Stimulated activated CD4-positive, alpha-beta T cell treated with anti-CD3 and anti-CD28 coated beads, Interleukin-1b, Interleukin-23, amount 100 ng/mL, for 48 hours (primary cell): ENCODE measurements around the gene RHPN2.

ENCODE experiments used
- DNase-seq: peaks from one replicate; pipeline ENCODE4 v3.0.0-alpha.2; 2020

RHPN2 gene

DNA sequence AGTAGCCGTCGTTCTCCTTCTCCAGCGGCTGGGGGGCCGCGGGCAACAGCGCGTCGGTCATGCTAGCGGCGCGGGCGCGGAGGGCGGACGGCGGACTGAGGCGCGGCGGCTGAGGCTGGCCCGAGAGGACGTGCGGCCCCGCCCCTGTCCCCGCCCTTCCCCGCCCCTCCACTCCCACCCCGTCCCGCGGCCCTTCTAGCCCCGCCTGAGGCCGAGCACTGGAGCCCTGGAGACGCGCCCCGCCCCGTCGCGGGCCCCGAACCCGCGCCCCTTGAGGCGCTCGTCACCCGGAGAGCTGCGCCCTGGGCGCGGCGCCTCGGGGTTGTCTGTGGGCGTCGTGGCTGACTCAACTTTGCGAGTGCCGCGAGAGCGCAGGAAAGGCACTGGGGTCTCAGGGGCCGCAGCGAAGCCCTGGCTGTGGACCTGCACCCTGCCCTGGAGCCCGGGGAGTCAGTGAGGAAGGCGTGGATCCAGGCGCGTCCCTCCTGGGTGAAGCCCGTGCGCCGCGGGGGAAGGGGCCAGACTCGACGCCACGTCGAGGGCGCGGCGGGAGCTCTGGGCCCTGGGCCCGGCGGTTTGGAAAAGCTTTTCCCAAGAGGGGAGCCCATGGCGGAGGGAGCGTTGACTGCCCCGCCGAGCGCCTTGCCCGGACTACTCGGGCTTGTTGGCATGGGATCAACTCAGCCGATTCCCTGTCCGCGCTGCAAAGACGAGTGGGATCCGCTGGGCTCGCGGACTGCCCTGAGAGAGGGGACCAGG is at the start of gene RHPN2:
Gene RHPN2 (minus strand): TSS at position 97 of the 759 bp plus-strand sequence. CDS start 36 bp downstream, at position 61.
- peak; percentile 68 for DNase-seq

DNA sequence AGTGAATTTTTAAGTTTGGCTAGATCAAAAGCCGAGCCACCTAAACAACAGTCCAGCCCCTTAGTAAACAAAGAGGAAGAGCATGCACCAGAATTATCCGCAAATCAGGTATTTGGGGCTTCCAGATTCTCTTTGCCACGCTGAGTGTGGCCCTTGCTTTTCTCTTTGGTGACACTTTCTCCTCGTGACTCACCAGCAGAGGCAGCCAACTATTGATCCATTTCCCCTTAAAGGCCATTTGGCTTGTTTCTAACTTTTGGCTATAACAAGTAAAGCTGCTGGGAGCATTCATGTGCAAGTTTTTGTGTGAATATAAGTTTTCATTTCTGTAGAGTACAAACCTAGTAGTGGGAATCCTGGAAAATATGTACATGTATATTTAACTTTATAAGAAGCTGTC is 49.6 kb upstream of the RHPN2 start:
- DNase-seq: no peak

DNA sequence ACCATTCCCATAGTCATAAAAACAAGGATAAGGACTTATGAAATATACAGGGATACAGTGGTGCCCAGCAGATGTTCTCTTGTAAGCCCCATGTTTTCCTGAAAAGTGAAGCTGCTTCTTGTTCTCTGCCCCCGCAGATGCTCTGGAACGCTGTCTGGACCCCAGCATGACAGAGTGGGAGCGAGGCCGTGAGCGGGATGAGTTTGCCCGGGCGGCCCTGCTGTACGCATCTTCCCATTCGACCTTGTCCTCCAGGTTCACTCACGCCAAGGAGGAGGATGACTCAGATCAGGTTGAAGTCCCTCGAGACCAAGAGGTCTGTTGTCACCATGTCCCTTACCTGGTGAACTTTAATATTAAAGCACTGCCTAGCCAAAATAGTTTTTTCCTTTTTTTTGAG is 46.9 kb upstream of the RHPN2 start:
- no peak for DNase-seq

DNA sequence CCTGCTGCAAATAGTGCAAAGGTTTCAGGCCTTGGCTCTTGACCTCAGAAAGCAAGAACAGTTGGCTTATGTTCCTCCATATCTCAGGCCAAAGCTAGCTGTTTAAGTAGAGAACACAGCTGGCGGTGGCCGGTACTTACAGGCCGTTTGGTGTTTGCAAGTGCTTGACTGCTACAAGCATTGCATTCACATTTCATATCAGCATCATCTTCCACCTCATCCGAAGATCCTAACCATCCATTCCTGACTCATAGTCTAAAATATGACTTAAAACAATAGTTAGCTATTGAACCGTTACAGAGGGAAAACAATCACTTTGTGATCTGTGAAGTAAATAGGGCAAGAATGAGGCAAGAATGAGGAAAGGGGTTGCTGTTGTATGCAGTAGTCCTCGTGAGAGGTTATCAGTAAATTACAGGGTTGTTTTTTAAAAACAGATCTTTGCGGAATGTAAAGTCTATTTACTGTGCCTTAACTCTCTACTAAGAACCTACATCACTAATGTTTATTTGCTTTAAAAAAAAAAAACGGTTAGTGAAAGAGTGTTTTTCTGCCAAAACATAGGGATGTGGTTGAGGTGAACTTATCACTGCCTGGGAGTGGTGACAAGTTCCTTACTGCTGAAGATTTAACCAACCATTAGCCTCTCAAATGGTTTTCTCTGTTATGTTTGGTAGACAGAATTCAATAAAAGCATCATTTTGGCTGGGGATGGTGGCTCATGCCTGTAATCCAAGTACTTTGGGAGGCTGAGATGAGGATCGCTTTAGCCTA is 45.6 kb upstream of the RHPN2 start:
- DNase-seq: no peak

DNA sequence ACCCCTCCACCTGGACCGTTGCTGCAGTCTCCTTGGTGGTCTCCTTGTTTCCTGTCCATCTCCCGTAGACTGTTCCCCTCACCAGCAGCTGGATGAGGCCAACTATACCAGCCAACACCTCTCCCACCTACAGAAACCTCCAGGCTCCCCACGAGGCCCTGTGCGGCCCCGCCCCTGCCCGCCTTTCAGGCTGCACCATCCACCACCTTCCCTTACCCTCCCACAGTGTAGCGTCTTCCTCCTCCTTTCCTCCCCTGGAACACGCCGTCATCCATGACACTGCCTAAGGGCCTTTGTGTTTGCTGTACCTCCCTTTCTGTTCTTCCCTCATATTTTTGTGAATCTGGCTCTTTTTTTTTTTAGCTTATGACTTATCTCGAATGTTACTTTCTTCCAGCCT is 43.5 kb upstream of the RHPN2 start:
- DNase-seq: no peak

DNA sequence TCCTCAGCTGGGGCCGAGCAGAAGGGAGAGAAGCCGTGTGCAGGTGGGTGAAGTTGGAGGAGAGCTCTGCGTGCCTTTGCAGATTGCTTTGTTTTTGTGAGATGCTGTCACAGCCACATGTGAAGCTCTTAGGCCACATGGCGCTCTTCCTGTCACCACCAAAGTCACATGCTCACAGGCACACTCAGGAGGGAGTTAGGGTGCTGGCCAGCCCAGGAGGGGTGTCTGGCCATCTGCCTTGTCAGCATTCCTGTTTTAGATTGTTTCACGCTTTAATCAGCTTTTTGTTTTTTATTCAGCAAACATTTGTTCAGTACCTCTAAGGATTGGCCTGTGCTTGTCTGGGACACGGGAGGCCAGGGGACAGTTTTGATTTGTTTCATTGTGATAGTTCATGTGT is 38.2 kb upstream of the RHPN2 start:
- no peak for DNase-seq

DNA sequence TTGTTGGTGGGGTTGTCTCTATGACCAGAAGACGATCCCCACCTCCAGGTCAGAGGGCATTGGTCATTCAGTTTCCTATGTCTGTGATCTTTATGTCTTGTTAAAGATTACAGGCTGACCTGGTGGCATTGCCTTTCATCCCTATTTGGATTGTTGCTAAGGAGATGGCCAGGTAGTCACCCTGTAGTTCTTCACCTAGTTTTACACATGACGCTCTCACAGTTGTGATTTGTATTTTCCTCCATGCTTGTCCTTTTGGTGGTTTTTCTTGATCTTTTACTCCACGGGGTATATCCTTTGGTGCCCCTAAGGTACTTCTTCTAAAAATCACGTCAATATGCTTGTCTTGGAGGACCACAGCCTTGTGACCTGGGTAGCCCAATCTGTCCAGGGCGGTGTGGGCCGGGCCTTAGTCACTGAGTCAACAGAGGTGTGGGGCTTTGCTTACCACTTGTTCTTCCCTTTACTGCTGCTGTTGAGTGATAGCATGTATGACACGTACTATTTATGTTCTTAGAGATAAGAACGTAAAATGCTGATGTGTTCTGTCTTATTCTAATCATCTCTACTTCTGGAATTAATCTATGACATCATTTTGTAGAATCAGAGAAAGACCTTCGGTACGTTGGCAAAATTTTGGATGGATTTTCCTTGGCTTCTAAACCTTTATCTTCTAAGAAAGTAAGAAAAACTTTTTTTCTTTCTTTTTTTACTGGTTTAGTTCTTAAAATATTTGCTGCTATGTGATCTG is 36.4 kb upstream of the RHPN2 start:
- DNase-seq: no peak

DNA sequence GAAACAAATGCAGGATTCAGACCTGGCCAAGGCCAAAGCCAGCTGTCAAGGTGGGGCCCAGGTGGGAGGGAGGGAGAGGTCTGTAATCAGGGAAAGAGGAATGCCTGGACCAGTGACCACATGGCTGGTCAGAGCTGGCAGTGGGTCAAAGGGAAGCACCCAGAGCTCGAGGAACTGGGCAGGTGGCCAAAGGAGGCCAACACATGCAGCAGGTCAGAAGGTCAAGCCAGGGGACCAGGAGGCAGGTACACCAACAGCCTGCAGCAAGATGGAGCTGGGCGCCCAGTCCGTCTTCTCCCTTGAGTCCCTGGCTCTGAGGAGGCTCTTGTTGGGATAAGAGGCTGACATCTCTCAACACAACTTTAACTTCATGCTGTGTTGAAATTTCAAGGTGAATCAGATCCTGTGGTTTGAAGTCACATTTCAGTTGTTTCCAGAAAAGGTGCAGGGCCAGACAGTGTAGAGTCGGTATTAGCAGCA is 33.4 kb upstream of the RHPN2 start:
- no peak for DNase-seq

DNA sequence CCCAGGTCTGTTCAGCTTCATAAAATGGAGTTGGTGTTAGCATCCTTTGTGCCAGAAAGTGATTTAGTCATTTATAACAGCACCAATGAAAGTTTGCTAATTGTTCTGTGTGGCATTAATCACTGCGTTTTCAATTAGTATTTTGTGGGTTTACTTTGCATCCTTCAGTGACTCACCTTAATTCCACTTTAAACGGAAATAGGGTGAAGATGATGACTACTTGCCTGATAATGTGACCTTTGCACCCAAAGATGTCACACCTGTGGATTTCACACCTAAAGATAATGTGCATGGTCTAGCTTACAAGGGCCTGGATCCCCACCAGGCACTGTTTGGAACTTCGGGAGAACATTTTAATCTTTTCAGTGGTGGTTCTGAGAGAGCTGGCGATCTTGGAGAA is 31.3 kb upstream of the RHPN2 start:
- DNase-seq: no peak

DNA sequence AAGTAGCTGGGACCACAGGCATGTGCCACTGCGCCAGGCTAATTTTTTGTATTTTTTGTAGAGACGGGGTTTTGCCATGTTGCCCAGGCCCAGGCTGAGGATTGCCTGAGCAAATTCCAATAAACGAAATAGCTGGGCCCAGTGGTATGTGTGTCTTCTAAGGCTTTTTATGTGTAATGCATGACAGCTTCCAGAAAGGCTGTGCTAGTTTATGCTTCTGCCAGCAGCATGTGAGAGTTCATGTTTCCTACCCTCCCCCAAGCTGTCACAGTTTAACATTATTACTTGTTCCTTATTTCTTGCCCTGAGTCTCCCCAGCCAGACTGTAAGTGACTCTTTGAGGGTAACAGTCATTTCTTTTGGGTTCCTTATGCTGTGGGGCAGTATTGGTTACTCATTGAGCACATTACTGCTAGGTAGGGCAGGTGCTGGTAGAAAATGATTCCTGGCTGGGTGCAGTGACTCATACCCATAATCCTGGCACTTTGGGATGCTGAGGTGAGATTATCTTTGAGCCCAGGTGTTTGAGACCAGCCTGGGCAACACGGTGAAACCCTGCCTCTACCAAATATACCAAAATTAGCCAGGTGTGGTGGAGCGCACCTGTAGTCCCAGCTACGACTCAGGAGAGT is 29.9 kb upstream of the RHPN2 start:
- no peak for DNase-seq

DNA sequence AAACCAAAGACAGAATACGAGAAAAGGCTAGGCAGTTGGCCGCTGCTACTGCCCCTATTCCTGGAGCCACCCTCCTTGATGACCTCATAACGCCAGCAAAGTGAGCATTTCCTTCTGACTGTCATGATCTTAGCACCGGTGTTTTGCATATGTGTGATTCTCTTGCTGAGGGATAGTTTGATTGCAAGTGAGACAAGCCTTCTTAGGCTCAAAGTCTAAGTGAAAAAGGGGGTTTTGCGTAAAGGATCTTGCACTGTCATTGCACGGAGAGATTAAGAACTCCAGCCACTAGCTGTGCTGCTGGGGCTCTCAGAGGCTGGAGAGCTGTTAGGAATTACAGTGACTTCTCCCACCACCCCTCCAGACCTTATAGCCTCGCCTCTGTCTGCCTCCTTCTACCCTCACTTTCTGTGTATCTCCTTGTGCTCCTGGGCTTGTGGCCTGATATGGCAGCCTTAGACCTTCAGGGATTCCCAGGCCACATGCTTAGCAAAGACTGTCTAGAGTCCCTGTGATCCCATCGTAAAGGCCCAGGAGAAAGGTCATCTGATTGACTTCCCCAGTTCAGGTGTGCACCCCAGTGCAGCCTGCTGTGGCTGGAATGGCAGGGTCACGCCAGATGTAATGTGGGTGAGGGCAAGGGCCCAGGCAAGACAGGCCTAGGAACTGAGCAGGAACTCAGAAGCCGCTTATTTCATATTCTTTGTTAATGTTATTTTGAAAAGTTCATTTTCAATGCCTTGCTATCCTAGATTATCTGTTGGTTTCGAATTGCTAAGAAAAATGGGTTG is 28.9 kb upstream of the RHPN2 start:
- DNase-seq: no peak

DNA sequence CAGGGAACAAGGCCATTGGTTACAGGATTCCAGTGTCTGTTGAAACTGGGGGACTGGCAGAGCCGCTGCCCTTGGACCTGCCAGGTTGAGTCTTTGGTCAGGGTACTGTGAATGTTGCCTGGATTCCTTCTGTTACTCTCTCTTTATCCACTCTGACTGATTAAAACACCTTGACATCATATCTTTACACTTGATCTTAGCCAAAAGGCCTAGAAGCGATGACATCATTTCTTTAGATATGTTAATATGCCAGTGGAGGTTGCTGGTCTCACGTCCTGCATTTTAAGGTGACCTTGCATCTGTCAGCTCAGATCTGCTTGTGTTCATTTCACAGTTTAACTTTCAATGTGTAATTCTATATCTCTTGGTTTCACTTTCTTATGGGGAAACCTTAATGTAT is 25.5 kb upstream of the RHPN2 start:
- no peak for DNase-seq

DNA sequence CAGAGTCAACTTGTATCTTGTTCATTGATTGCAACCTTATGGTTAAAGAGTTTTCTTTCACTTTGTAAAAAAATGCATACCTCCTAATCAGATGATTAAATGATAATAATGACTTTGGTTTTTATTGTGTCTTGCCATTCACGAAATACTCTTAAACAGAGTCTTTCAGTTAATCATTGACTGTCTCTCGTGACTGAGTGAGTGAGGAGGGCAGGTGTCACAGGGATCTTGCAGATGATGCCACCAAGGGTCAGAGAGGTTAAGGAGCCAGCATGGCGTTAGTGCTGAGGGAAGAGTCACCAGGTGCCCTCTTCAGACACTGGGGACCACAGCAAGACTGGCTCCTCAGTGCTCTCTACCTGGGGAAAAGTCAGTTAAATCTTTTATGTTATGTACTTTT is 24.3 kb upstream of the RHPN2 start:
- no peak for DNase-seq

DNA sequence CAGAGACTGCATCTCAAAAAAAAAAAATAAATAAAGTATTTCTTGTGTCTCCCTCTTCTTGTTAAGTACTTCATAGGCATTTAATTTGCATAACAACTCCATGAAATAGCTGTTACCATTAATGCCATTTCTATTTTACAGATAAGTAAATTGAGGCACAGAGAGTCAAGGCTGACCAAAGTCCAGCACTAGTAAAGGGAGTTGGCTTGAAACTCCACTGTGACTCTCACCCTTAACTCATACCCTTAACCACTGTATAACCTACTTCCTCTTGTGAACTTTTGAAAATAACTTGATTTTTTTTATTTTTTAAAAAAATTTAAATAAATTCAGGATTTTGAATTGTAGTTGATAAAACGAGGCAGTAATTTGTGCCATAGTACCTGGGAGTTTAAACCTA is 22.3 kb upstream of the RHPN2 start:
- DNase-seq: no peak

DNA sequence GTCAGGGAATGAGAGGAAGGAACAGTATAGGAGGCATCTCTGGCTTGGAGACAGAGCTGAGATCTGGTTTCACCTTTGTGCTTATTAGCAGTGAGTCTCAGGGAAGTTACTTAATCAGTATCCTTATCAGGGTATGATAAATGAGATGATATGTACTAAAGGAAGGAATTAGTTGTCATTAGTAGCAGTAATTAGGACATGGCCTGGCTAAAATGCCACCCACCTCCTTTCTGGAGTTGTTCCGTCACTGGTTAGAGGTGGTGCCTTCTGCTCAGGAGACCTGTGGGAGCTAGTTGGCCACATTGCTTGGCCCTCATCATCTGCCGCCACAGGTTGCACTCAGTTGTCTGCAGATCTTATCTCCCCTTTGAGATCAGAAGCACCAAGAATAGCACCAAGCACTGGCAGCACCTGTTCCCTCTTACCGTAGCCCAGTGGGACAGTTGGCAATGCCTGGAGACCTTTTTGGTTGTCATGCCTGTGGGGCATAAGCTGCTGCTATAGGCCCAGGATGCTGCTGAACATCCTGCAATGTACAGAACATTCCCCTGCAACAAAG is 21.0 kb upstream of the RHPN2 start:
- DNase-seq: no peak

DNA sequence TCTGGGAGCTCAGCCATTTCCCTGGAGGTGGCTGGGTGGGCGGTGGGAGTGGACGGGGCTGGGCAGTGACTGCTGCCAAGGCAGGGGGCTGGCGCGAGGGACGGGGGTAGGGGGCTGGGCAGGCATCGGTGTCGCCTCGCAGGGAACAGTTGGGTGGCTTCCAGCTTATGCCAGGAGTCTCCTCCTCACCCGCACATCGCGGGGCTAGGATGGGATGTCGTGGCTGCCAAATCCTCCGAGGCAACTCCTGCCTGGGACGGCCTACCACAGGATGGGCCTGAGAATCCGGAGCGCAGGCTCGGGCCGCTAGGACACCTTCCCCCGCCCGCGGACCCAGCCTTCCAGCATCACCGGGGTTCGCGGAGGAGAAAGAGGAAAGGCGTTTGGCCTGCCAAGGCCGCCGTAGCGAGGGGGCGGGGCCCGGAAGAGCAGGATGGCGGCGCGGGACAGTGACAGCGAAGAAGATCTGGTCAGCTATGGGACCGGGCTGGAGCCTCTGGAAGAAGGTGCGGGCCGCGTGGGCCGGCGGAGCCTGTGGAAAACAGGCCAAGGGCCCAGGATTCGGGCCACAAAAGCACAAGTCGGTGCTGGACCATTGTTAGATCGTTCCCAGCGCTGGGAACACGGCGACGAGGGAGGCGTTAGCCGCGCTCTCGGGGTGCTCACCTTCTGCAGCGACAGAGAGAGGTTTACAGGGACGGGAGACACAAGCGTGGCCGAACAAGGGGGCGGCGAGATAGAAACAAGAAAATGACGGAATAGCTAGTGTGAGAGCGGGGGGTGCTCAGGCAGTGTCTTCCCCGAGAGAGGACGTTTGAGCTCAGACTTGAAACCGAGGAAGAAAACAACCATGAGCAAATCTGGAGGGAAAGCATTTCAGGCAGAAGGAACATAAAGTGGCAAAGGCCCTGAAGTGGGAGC is 16.3 kb upstream of the RHPN2 start, which contains the start of gene GPATCH1:
Gene GPATCH1 (plus strand): TSS at position 421 of the 921 bp plus-strand sequence. CDS start 13 bp downstream, at position 434.
- peak; percentile 85 for DNase-seq

DNA sequence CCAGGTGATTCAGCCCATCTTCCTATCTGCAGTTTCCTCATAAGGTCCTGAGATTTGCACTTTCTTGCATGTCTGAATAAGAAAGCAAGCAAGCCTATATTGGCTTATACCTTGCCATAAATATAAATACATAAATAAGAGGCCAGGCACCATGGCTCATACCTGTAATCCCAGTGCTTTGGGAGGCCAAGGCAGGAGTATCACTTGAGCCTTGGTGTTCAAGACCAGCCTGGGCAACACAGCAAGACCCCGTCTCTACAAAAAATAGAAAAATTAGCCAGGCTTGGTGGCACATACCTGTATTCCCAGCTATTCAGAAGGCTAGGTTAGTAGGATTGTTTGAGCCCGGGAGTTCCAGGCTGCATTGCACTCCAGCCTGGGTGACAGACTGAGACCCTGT is 10.8 kb upstream of the RHPN2 start:
- DNase-seq: no peak

DNA sequence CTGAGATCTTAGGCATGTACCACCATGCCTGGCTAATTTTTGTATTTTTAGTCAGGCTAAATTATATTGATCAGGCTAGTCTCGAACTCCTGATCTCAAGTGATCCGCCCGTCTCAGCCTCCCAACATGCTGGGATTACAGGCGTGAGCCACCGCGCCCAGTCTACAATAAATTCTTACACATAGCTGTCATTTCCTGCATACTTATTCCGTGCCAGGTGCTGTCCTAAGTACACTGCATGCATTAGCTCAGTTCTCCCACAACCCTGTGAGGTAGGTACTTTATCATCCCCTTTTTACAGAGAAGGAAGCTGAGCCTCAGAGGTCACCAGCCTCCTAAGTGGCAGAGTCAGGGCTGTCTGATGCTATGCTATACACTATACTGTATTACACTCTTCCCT is 7.2 kb upstream of the RHPN2 start:
- DNase-seq: no peak

DNA sequence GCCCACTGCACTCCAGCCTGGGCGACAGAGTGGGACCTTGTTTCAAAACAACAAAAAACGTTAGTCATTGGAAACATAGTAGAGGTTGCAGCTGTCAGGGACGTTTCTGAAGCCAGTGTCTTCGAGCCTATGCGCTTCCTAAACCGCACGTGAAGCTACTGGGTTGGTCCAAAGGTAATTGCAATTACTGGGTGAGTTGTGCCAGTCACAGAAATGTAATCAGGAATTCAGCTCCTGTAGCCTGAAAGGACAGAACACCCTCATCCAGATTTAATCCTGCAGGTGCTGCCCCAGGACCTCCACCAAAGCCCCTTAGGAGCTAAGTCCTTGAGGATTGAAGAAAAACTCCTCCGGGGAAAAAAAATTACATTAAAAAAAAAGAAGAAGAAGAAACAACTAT is 2.4 kb upstream of the RHPN2 start:
- DNase-seq: no peak

DNA sequence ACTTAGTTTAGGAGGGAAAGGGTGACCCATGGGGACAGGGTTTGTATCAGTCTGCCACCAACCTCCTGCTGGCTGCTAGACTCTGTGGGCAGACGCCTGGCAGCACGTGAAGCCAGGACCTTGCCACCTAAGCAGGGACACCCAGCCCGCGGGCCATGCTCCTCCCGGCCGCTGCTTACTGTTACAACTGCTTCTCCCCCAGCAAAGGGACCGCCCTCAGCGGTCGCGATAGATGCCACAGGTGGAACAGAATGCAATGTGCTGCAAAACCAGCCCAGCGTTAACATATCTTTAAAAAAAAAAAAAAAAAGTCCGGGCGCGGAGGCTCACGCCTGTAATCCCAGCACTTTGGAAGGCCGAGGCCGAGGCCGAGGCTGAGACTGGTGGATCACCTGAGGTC is 1.9 kb upstream of the RHPN2 start:
- no peak for DNase-seq

DNA sequence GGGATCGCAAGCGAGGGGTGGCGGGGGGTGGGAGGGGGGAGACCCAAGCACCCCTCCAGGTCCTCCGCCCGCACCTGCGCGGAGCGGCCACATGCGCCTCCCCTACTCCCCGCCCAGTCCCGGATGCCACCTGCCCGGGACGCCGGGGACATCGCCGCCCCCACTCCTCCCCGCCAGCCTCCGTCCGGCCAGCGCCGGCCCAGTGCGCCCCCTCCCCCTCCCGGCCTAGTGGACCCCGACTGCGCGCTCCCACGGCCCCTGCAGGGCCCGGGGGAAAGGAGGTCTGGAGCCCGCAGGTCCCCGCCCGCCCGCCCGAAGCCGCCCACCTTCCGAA is 263 bp downstream of the RHPN2 start:
- DNase-seq: peak; percentile 38
